GM19239 (cell line): ENCODE measurements around the gene MORC3.

Experiments used
- DNase-seq: peaks from one replicate; pipeline ENCODE4 v3.0.0; 2011; ENCODE audit warnings: low spot score; ENCODE audit not compliant: insufficient read length
- FAIRE-seq: peaks from 2 replicates; lab custom pipeline; 2011; peaks lifted over from hg19 to GRCh38; lab: Jason Lieb, UNC

MORC3 gene

DNA sequence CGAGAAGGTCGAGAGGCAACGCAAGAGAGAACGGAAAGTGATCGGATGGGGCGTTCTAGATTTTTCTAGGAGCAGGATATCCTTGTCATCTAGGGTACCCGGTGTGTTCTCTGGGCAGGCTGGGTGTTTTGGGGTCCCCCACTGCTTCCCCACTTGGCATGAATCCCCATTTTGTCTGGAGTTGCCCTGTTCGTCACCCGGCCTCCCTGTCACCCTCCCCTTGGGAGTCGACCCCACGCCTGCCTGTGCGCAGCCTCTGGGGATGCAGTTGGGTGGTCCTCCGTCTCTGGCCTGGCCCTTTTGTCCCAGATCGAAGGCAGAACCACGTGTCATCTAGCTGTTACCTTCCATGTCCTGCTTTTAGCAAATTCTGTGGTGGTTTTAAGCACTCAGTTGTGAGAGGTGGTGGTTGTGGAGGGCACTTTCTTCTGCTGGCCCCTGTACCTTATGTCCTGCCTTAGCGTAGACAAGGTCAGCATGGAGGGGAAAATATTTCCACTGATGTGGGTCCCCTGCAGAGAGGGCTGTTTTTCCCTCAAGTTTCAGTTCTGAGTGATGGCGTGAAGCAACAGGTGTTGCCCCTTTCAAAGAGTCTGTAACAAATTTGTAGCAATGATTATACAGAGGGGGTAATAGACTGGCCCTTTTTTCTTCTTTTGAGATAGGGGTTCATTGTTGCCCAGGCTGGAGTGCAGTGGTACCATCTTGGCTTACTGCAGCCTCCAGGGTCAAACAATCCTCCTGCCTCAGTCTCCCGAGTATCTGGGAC lies 100.8 kb downstream of the MORC3 start:
- DNase-seq (no peak), FAIRE-seq (no peak)

DNA sequence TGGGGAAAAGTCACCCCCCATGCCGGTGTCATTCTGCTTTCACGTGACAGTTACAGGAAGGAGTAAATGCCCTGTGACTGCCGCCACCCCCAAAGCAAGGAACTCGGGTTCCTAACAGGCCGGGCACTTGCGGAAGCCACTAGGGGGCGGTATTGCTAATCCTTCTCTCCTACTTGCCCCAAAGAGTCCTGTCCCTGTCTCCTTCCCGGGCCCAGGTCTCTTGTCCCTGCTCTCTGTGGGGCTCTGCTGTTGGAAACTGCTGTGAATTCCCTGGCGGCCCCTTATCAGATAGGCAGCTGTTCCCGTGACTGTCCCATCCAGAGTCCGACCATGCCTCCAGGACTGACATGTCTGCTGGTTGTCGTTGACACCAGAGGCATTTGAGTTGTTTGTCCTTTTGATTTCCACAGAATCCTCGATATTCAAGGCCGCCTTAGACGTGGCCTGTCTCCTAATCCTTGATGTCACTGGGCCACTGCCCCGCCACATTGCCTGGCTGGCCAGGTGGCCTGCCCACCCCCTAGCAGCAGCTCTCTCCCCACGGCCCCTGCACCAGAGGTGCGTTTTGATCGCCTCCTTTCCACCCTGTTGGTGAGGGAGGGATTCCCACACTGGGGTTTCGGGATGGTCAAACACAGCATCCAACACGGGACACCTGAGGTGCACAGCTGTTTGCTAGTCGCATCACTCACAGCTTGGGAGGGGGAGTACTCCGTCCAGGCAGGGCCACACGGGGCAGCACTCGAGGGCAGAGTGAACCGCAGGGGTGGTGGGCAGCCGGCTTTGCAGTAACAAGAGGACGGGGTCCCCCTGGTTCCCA lies 102.5 kb downstream of the MORC3 start:
- peak; percentile 46 for DNase-seq
- FAIRE-seq, result no peak

GRCh38 chr21:36423771-36424433 lies 103.9 kb downstream of the MORC3 start:
- FAIRE-seq (no peak), DNase-seq (no peak)

GRCh38 chr21:36424592-36424991 lies 104.6 kb downstream of the MORC3 start:
- no peak for DNase-seq
- no peak for FAIRE-seq

DNA sequence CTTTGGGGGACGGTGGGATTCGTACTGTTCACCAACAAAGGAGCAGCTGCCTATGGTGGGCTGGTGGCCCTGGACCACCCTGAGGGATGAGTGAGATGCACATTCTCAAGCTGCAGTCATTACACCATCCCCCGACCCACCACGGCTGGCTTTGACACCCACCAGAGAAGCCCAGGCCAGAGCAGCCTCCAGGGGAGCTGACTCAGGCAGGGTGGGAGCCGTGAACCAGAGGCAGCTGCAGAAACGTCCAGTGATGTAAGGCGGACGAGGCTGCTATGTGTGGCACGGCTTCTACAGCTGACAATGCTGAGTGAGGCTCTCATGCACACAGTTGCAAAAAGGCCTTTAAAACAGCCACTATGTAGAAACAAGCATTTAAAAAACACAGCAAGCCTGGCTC lies 105.3 kb downstream of the MORC3 start:
- no peak for DNase-seq
- no peak for FAIRE-seq
